ENCODE data around the gene RAB9B.
"Not testable (repeated sequence)": the region's sequence is repeated elsewhere in the genome, so short reads cannot be mapped to it uniquely, and the experiment has no call there.

Gene RAB9B, protein sequence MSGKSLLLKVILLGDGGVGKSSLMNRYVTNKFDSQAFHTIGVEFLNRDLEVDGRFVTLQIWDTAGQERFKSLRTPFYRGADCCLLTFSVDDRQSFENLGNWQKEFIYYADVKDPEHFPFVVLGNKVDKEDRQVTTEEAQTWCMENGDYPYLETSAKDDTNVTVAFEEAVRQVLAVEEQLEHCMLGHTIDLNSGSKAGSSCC

DNA sequence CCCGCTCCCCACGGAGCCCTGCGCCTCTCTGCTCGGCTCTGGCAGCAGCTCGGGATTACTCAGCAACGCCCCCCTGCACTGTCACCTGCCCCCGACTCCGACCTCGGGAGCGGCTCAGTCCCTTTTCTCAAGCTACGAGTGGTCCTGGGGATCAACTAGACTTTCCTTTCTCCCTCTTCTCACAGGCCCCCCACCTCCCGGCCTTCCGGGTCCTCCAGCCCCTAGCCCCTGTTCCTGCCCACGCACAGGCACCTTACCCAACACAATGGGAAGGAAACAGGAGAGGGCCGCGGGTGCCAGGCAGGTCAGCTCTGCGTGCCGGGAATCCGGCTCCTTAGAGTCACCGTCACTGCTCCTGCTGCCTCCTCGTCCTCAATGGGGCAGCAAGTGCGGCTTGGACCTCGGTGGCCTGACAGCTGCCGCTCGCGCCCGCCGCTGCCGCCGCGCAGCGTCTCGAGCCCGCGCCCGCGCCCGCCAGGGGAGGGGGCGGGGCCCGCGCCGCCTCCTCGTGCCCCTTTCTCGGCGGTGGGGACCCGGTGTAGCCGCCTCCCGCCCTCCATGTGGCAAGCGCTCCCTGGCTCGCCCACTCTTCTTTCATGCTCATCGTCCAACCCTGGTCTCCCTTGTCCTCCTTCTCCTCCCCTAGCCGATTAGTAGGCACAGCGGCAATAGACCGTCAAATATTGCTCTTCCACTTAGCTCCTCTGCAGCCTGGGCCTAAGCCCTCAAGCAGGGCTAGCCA is at the start of gene RAB9B:
Gene RAB9B (minus strand): TSS at position 455 of the 742 bp plus-strand sequence. CDS start 6,473 bp downstream, outside the sequence.
- peak; percentile 28 for DNase-seq

DNA sequence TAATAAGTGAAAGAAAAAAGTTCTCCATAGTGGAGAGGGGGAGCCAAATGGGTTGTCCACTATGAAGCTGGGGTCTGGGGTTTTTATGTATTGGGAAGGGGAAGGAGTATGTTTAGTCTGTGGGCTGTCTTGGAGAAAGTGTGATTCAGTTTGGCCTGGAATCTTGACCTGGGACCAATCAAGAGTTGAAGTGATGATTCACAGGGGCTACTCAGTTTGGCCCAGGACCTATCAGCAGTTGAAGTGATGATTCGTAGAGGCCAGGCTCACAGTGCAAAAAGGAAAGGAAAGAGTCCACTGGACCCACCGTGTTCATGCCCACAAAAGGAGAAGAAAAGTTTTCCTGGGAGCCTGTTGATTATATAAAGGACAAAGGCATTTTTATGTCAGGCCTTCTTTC is 47.3 kb upstream of the RAB9B start:
- DNase-seq = no peak

DNA sequence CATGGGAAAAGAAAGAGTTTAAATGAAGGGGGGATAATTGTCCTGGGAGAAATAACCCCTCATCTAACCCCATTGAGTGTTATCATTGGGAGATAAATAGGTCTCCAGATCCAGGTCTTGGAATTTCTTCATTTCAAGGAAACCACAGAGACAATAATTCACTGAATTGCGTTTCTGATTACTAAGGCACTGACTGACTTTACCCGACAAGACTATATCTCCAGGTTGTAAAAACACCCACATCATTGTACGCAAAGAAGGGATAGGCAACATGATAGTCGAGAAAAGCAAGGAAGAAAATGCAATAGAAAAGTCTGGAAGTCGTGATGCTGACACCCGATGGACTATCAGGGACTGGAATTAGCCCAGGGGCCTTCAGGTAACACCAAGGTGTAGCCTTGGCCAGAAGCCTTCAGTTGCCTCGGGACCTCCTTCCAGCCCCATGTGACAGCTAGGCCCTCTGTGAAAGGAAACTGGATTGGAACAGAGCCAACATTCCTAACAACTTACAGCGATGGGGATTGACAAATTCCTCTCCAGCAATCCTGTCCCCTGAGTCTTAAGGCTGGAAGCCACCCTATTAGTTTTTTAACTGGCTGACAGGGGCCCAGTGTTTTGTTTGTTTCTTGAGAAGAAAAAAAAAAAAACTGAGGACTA is 46.5 kb upstream of the RAB9B start:
- no peak for DNase-seq

DNA sequence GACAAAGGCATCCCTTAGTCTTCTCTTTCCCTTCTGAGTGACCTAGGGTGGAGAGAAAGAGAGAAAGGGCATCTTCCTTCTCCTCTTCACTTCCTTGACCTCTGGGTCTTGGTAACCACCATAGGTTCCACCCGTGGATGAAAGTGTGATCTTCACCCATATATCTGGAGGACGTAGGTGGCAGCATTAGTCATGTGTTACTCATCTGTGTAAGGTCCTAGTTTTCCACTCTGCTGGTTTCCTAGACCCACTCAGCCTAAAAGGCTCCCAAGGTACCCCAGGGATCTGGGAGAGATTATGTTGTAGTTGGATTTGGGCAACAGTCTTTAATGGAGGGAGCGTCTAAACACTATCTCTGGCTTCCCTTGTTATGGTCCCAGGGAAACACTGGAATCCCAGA is 45.5 kb upstream of the RAB9B start:
- no peak for DNase-seq

DNA sequence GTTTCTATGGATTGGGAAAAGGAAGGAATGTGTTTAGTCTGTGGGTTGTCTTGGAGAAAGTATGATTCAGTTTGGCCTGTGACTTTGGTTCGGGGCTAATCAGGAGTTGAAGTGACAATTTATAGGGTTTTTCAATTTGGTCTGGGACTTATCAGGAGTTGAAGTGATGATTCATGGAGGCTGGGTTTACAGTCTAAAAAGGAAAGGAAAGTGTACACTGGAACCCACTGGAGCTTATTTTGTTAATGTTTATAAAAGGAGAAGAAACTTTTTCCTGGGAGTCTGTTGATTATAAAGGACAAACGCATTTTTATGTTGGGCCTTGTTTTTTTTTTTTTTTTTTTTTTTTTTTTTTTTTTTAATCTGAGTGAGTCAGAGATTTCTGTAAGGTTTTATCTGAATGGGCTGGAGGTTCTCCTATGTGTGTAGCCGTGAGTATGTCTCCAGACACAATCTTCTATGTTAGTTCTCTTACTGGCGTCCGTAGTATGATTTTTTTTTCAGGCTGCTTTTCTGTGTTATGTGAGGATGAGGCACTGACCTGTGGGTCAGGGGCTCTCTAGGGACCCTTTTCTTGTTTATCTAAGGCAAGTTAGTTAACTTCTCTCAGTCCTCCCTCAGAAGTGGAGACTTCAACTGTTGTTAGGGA is 33.0 kb upstream of the RAB9B start:
- no peak for DNase-seq

DNA sequence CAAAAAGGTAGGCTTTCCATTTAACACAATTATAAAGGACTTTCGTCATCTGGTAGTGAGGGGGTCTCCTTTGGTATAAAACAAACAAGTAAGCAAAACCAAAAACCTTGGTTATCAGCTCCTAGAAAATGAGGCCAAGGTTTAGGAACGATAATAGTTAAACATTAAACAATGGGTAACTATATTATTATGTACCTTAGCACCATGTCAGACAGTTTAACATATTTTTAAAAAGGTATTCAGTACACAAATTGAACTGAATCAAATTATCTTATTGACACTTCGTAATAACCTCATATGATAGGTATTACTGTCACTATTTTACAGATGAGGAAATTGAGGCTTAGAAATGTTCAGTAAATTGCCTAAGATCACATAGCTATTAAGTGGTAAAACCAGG is 32.1 kb upstream of the RAB9B start:
- no peak for DNase-seq

DNA sequence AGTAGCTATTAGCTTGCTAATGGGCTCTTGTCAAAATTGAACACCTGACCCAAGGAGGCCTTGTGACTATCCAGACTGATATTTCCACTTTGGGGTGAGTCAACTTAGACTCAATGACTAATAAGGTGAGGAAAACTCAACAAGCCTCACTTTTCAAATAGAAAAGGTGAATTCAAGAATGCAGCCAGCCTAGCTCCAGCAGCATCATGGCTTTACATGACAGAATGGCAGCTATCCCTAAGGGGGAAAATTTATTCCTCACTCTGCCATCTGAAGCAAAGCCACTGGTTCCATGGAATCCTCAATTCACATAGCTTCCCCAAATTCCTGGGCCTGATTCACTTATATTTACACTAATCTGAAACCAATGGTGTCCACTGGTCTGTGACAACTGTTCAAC is 29.1 kb upstream of the RAB9B start:
- DNase-seq = no peak

DNA sequence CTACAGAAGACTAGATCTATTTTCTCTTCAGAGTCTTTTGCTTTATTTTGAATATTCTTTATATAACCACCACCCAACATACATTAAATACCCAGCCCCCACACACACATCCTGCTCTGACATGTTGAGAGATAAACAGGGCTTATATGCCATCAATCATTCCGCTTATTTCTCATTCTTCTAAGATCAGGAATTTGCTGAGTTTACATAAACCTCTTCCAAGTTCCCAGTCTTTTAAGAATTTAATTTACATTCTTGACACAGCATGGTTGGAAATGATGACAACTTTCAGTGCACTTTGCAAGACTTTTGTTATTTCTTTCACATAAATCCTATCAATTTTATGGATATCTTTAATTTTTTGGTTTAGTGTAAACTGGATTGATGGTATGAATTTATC is 17.5 kb upstream of the RAB9B start:
- DNase-seq = no peak

DNA sequence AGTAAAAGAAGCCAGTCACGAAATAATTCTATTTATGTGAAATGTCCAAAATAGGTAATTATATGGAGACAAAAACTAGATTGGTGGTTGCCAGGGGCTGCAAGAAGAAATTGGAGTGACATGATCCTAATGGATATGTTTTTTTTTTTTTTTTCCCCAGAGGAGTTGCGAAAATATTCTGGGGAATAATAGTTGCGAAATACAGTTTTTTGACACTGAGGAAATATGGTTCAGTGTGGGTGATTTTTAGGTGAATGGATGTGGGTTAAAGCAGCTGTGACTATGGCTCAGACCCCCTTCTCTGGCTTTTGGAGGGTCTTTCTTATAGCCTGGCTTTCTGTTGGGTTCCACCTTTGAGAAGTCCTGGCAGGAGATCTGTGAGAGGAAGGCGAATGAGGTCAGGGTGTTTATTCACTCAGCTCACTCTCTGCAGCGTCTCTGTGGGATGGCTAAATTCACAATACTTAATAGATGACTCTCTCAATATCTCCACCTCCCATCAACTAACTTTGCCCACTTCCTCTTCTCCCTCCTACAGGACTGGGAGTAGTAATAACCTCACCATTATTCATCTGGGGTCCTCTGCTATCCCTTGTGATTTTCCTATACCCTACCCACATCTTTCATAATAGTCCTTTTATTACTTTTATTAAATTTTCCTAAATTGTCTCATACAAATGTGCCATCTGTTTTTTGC is 15.3 kb upstream of the RAB9B start:
- no peak for DNase-seq

DNA sequence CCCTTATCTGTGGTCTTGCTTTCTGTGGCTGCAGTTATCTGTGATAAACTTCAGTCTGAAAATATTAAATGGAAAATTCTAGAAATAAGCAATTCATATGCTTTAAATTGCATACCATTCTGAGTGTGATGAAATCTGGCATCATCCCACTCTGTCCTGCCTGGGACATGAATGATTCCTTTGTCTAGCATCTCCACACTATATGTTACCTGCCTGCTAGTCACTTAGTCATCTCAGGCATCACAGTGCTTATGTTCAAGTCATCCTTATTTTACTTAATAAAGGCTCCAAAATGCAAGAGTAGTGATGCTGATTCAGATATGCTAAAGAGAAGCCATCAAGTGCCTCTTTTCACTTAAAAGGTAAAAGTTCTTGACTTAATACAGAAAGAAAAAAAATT is 14.3 kb upstream of the RAB9B start:
- DNase-seq = no peak

DNA sequence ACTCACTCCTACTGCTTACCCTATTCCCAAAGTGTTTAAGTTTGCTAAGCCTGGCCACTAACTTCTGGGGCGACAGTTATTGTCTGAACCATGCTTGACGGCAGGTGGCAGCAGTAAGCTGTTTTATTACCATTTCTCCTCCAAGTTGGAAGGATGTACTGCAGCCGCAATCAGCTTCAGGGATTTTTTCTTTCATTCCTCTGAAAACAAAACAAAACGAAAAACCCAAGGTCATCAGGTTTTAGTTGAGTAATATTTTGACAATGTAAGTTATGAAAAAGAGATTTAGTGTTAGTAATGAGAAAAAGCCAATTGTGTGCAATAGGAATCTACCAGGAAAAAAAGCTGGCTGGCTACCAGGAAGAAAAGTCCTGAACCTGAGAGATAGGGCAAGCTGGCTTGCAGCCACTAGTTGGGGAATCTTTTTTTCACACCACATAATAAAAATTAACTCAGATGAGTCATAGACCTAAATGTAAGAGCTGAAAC is 13.2 kb upstream of the RAB9B start:
- DNase-seq = peak; percentile 65

DNA sequence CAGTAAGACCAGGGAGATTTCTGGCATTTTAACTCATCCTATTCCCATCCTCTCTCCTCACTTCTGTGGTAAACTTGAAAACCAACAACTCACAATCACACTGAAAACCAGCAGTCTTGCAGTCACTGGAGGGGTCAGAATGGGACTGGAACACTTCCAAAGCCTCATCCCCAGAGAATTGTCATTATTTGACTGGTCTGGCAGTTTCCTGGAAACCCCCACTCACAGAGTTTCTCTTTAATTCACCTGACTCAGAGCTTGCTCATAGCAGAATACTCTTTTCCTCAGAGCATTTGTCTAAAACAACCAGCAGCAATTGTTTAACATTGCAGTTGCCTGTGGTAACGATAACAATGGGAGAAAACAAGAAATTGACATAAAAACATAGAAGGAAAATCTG is 7.3 kb upstream of the RAB9B start:
- DNase-seq = peak; percentile 14

DNA sequence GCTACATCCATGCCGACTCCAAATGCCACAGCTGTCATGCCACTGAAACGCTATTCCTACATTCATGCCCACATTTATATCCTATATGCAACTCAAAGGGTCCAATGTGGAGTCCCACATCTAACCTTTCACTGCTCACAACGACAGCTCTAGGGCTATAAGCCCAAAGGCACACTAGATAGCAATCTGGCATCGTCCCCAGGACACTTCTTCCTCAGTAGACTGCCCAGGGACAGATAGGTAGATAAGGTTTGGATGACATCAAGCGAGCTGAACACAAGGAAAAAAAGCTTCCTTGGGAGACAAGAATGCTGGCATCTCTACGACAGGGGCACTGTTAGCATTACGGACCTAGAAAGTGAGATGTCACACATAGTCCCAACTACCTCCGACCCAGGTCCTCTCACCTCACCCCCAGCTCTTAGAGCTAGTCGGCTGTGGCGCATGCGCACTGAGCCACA is 685 bp downstream of the RAB9B start:
- DNase-seq = peak; percentile 74

DNA sequence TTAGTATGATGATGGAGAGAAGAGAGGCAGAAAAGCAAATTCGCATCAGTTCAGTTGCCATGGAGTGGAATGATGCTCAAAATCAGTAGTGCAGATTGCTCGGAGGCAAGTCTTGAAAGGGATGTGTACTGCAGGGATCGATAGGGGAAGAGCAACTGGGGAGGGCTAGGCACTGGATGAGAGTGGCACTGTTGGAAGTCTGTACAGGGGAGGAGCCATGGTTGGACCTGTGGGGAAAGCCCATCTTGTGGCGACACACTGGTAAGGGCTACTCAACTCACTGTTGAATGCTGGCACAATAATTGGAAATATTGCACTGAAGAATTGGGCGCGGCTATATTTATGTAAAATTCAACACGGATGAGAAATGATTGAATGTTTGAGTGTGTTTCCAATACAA is 1.2 kb downstream of the RAB9B start:
- DNase-seq = no peak

DNA sequence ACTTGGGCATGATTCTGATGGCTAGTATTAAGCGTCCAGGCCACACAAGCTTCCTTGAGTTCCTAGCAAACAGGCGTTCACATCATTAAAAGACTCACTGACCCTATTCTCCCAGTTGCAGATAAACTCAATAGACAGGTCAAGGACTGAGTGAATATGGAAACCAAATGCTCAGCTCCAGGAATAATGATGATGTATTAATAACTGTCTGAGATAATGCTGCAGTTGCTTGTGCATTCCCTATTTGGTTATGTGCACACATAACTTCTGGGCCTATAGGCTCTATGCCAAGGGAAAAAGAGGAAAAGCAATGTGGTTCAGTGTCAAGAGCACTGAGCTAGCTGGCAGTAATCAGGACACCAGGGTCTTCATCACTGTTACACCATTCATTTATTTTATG is 3.5 kb downstream of the RAB9B start:
- DNase-seq = no peak

DNA sequence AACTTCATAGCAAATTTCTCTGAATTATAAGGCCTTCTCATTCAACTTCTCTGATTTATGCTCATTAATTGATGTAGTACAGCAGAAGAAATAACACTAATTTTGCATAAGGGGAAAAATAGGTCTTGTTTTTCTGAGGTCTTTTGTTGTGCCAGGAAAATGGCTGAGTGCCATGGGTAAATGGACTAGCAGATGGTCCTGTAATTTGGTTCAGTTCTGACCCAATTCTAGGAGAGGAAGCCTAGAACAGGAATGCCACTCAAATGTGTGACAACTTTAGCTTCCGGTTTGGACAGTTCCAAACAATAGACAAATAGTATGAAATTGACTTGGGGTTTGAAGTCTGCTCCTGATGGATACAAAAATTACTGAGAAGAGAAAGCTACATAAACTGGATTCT is 6.2 kb downstream of the RAB9B start:
- no peak for DNase-seq

DNA sequence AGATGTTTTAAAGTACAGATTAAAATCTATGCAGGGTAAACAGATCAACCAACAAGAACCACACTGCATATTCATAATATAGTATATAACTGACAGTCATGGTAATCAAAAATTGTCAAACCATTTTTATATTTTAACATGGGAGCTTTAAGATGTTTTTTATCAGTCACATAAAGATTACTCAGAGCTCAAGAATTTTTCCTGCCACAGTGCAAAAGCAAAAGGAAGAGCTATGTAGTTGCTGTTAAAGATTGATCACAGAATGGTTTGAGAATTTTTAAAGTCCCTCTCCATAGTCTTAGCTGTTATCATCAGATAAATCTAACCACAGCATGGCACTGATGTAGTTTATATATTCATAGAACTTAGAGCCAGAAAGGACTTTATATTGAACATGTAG is 8.5 kb downstream of the RAB9B start:
- DNase-seq = no peak

DNA sequence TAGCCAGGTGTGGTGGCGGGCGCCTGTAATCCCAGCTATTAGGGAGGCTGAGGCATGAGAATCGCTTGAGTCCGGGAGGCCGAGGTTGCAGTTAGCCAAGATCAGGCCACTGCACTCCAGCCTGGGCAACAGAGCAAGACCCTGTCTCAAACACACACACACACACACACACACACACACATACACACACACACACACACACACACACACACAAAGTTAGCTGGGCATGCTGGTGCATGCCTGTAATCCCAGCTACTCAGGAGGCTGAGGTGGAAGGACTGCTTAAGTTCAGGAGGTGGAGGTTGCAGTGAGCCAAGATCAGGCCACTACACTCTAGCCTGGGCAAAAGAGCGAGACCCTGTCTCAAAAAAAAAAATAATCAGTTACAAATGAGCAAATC is 11.3 kb downstream of the RAB9B start:
- DNase-seq = not testable (repeated sequence)

DNA sequence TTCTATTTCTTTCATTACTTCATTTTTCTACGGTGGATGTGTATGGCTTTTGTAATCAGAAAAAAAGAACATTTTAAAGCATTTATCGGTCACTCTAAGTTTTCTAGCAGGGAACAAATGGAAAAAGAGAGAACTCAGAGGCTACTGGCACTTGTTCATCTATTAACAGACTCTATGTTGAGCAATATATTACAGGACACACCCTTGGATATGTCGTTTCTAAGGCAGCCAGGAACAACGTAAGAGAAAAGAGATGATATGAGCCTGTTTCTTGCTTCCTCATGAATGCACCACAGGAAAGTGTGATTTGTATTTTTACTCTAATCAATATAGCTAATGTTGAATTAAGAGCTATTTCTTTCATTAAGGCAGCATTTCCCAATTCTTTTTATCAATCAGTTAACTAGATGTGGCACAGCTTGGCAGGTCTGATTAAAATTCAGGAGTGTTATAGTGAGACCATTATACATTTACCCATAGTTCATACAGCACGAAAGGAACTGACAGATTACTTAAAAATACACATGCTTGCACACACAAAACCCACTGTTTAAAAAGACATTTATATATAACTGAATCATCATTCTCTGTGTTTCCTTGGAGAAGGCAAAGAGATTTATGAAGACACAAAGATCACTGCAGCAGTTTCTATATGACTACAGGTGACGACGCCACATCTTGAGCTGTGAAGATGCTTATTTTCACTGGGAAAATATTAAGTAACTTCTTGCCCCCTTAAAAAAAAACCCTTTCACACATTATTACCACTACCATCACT is 13.0 kb downstream of the RAB9B start:
- DNase-seq = no peak

DNA sequence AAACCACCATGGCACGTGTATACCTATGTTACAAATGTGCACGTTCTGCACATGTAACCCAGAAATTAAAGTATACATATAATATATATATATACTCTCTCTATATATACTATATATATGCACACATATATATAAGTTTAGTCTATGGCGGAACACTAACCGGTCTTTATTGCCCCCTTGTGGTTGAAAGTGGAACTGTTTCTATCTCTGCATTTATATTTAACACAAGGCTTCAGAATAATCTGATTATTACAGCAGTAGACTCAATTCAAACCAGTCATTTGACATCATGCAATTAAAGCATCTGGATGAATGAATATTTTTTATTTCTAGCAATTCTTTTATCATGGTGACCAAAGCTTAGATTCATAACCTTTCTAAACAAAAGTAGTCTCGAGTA is 14.6 kb downstream of the RAB9B start:
- DNase-seq = no peak

DNA sequence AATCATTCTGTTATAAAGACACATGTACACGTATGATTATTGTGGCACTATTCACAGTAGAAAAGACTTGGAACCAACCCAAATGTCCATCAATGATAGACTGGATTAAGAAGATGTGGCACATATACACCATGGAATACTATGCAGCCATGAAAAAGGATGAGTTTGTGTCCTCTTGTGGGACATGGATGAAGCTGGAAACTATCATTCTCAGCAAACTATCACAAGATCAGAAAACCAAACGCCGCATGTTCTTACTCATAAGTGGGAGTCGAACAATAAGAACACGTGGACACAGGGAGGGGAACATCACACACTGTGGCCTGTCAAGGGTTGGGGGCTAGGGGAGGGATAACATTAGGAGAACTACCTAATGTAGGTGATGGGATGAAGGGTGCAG is 15.0 kb downstream of the RAB9B start:
- not testable (repeated sequence) for DNase-seq

DNA sequence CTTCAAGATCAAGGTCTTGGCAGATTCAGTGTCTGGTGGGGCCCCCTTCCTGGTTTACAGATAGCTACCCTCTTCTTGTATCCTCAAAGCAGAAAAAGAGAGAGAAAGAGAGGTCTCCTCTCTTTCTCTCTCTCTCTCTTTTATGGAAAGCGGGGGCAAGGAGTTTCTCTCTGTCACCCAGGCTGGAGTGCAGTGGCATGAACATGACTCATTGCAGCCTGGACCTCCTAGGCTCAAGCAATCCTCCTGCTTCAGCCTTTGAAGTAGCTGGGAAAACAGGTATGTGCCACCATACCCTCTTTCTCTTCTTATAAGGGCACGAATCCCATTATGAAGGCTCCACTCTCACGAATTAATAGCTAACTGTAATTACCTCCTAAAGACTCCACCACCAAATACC is 20.2 kb downstream of the RAB9B start:
- DNase-seq = no peak

Measured in stimulated activated CD4-positive, alpha-beta T cell treated with anti-CD3 and anti-CD28 coated beads, Interleukin-15, amount 100 ng/mL, for 24 hours (primary cell).